GM12872 (cell line): Measurements from ENCODE around the gene UQCR10.

Experiments used
- CTCF ChIP-seq: IDR thresholded peaks from 3 replicates; pipeline ENCODE4 v1.5.1; 2011; ENCODE audit warnings: low read depth, mild to moderate bottlenecking, low read length, moderate library complexity; ENCODE audit not compliant: insufficient read depth

UQCR10 gene

GRCh38 chr22:29787371-29787980, 20.3 kb downstream of the UQCR10 start:
- no peak for TF ChIP-seq CTCF

GRCh38 chr22:29788339-29789279, 21.4 kb downstream of the UQCR10 start:
- no peak for TF ChIP-seq CTCF

- TF ChIP-seq CTCF = no peak
Measured at GRCh38 chr22:29790061-29790460, 22.9 kb downstream of the UQCR10 start.

GRCh38 chr22:29793396-29793795, 26.2 kb downstream of the UQCR10 start:
- TF ChIP-seq CTCF = no peak

GRCh38 chr22:29795663-29796062, 28.5 kb downstream of the UQCR10 start:
- TF ChIP-seq CTCF = no peak

- TF ChIP-seq CTCF = no peak
Measured at GRCh38 chr22:29797351-29797750, 30.2 kb downstream of the UQCR10 start.

- TF ChIP-seq CTCF = no peak
Measured at GRCh38 chr22:29798318-29798717, 31.1 kb downstream of the UQCR10 start.
